Esophagus muscularis mucosa (tissue), 4 donors: Measurements from ENCODE around the gene ARID4B. TPM values are rescaled to one million over a fixed set of nuclear protein-coding genes. Genes with fewer than 3 reads are reported as not detected.
A peak's percentile ranks its signal among the peaks of the same experiment; 100 is the strongest.
"Not testable (repeated sequence)": the region's sequence is repeated elsewhere in the genome, so short reads cannot be mapped to it uniquely, and the experiment has no call there.

ENCODE experiments used
- DNase-seq: peaks from one replicate; pipeline ENCODE4 v3.0.0-alpha.2; 2017; ENCODE audit errors: extremely low spot score
- H3K27ac ChIP-seq, 4 donors: fragments of 200-600 bp; sonication (generic); replicated peaks in 1 of 4; 1 replicate in 3 of 4; 2 replicates in 1 of 4; pipeline ENCODE4 v1.5.1; 2016 to 2019; ENCODE audit warnings: mild to moderate bottlenecking in 1 of 4
- H3K27me3 ChIP-seq, 4 donors: fragments of 200-600 bp; sonication (generic); one replicate each; pipeline versions ENCODE4 v1.5.1 to v1.6.0; 2016 to 2019
- H3K36me3 ChIP-seq, 4 donors: fragments of 200-600 bp; sonication (generic); one replicate each; pipeline ENCODE4 v1.5.1; 2016 to 2019
- H3K4me1 ChIP-seq, 4 donors: fragments of 200-600 bp; sonication (generic); one replicate each; pipeline ENCODE4 v1.5.1; 2016 to 2019
- H3K4me3 ChIP-seq, 4 donors: fragments of 200-600 bp; sonication (generic); 1 replicate in 2 of 4; 2 replicates in 2 of 4; pipeline ENCODE4 v1.5.1; 2016 to 2019; ENCODE audit warnings: mild to moderate bottlenecking in 4 of 4, moderate library complexity in 1 of 4
- H3K9me3 ChIP-seq, 4 donors: fragments of 200-600 bp; sonication (generic); 1 replicate in 3 of 4; 2 replicates in 1 of 4; pipeline ENCODE4 v1.5.1; 2016 to 2019
- CTCF ChIP-seq, 3 experiments: fragments of 200-600 bp in 2 of 3; fragments of 450-650 bp in 1 of 3; sonication (generic) in 2 of 3; IDR thresholded peaks; one replicate each; pipeline ENCODE4 v1.5.1; 2017 to 2019; ENCODE audit warnings: antibody characterized with exemption in 3 of 3, mild to moderate bottlenecking in 2 of 3, moderate library complexity in 1 of 3
- EP300 ChIP-seq: sonication (generic); formaldehyde crosslinking; IDR thresholded peaks from one replicate; pipeline ENCODE4 v1.6.1; 2017; ENCODE audit warnings: antibody characterized with exemption
- POLR2A ChIP-seq: fragments of 450-650 bp; IDR thresholded peaks from one replicate; pipeline ENCODE4 v1.6.1; 2017; ENCODE audit warnings: antibody characterized with exemption, moderate library complexity, mild to moderate bottlenecking, low read depth
- POLR2AphosphoS5 ChIP-seq, 2 donors: sonication (generic); formaldehyde crosslinking; IDR thresholded peaks; one replicate each; pipeline ENCODE4 v1.6.1; 2017; ENCODE audit warnings: antibody characterized with exemption in 2 of 2
- WGBS: methylation state at CpG from one replicate; pipeline ENCODE4 v1.1.5; 2018; 5-methylcytosine and 5-hydroxymethylcytosine counted together
- intact Hi-C: fragments of 100-400 bp; cut with DNase I; formaldehyde crosslinking; loops from one replicate; pipeline ENCODE4 v1.15.1; 2023
- total RNA-seq, 4 donors: library from RNA; depleted of rRNA; stranded (reverse); fragments of >200 nt; gene quantifications; one replicate each; pipeline versions ENCODE4 v1.1.0 to v1.2.1, GENCODE V29; 2016

The ARID4B gene
- total RNA-seq, 4 donors from 2014 or later, result 23.0 to 38.2 (median 29.2) TPM

- intact Hi-C loops, result loop anchor here (10.0 kb wide), 1 partner anchor 57 kb away; no protein-coding TSS in a partner anchor
- H3K36me3 ChIP-seq, result peaks cover 0 to 31% (median 22%) of the 10 kb centered on the region in 4 donors
- 66% methylated on average over 21 of the region's 21 CpGs for WGBS
- H3K9me3 ChIP-seq, result no peaks in the 10 kb centered on the region
- peak overlapping the region; percentile 74 to 84 (median 80) for H3K4me3 ChIP-seq
- no peaks in the 10 kb centered on the region for H3K27me3 ChIP-seq
- peaks cover 17 to 43% (median 35%) of the 10 kb centered on the region in 4 donors for H3K4me1 ChIP-seq
- H3K27ac ChIP-seq, result peak overlapping the region; percentile 86 to 94 (median 90)
- TF ChIP-seq POLR2AphosphoS5 (IDR thresholded peaks at IDR 0.05) (no peak), CTCF (IDR thresholded peaks at IDR 0.05) (no peak), EP300 (no peak), POLR2A (no peak)
- no peak for DNase-seq
Observed at GRCh38 chr1:235161685-235162327, 166.2 kb downstream of the ARID4B start.

- Histone ChIP-seq H3K4me3 (peak within 1 kb of the TSS; percentile 74 to 84 (median 80)), H3K27me3 (no peaks in the 10 kb centered on the region), H3K9me3 (no peaks in the 10 kb centered on the region), H3K36me3 (peaks cover 0 to 38% (median 29%) of the 10 kb centered on the region in 4 donors), H3K27ac (peak within 1 kb of the TSS; percentile 86 to 94 (median 90)), H3K4me1 (peaks cover 17 to 46% (median 36%) of the 10 kb centered on the region in 4 donors)
- TF ChIP-seq POLR2A (peak; percentile 92), EP300 (no peak), POLR2AphosphoS5 (IDR thresholded peaks at IDR 0.05) (peak; percentile 97 to 99), CTCF (IDR thresholded peaks at IDR 0.05) (peak; percentile 22 to 41 (median 31))
- intact Hi-C loops, result loop anchor here (10.0 kb wide), 1 partner anchor 56 kb away; no protein-coding TSS in a partner anchor
- DNase-seq, result peak; percentile 97
- WGBS, result under 1% methylated on average over 39 of the region's 52 CpGs
Observed at GRCh38 chr1:235160957-235161684, 166.9 kb downstream of the ARID4B start, which contains the start of gene RBM34. RBM34 (minus strand) TSS chr1:235161250; CDS start chr1:235161226, 24 bp downstream.

- WGBS, result 5% methylated on average over 13 of the region's 14 CpGs
- Histone ChIP-seq H3K4me3 (peak overlapping the region; percentile 74 to 84 (median 80)), H3K4me1 (peaks cover 17 to 46% (median 36%) of the 10 kb centered on the region in 4 donors), H3K9me3 (no peaks in the 10 kb centered on the region), H3K27me3 (no peaks in the 10 kb centered on the region), H3K27ac (peak overlapping the region; percentile 86 to 94 (median 90)), H3K36me3 (peaks cover 0 to 43% (median 34%) of the 10 kb centered on the region in 4 donors)
- no peak for DNase-seq
- intact Hi-C loops, result loop anchor here (10.0 kb wide), 1 partner anchor 56 kb away; no protein-coding TSS in a partner anchor
- TF ChIP-seq EP300 (no peak), CTCF (IDR thresholded peaks at IDR 0.05) (no peak), POLR2A (no peak), POLR2AphosphoS5 (IDR thresholded peaks at IDR 0.05) (no peak)
Observed at GRCh38 chr1:235160383-235160956, 167.5 kb downstream of the ARID4B start.

- H3K9me3 ChIP-seq, H3K27me3 ChIP-seq, DNase-seq: not testable (repeated sequence)
- Histone ChIP-seq H3K4me3 (peak overlapping the region; percentile 74 to 84 (median 80)), H3K27ac (peak overlapping the region in 1 of 4 donors; percentile 93), H3K36me3 (peaks cover 0 to 48% (median 36%) of the 10 kb centered on the region in 4 donors), H3K4me1 (peaks cover 17 to 46% (median 36%) of the 10 kb centered on the region in 4 donors)
- intact Hi-C loops, result loop anchor here (10.0 kb wide), 1 partner anchor 55 kb away; no protein-coding TSS in a partner anchor
- 85% methylated on average over 9 of the region's 9 CpGs for WGBS
Observed at GRCh38 chr1:235159930-235160329, 168.0 kb downstream of the ARID4B start.

GRCh38 chr1:235159284-235159683, 168.7 kb downstream of the ARID4B start:
- DNase-seq, H3K9me3 ChIP-seq, H3K27me3 ChIP-seq, H3K27ac ChIP-seq, intact Hi-C loops: not testable (repeated sequence)
- WGBS, result 98% methylated on average over 9 of the region's 9 CpGs
- Histone ChIP-seq H3K4me3 (peak overlapping the region in 1 of 4 donors; percentile 74), H3K36me3 (peaks cover 0 to 55% (median 42%) of the 10 kb centered on the region in 4 donors), H3K4me1 (peaks cover 17 to 46% (median 36%) of the 10 kb centered on the region in 4 donors)
